HEK293T (cell line): ENCODE measurements around the gene PAM.

Source experiments
- CTCF ChIA-PET: fragments of 350-600 bp; formaldehyde crosslinking; extraction: SDS; loops from one replicate; lab custom pipeline; 2021; ENCODE audit warnings: antibody characterized with exemption, inconsistent platforms; lab: Yijun Ruan, JAX
- POLR2A ChIA-PET: fragments of 350-600 bp; formaldehyde crosslinking; extraction: SDS; loops from one replicate; lab custom pipeline; 2020; ENCODE audit warnings: antibody characterized with exemption, inconsistent platforms; lab: Yijun Ruan, JAX
- DNase-seq: peaks from one replicate; pipeline ENCODE4 v3.0.0; 2012; ENCODE audit warnings: mixed read lengths; ENCODE audit errors: extremely low spot score
- ARNT ChIP-seq: fragments of 450-650 bp; IDR thresholded peaks from 2 replicates; pipeline ENCODE4 v1.6.1; 2017; ENCODE audit warnings: mild to moderate bottlenecking
- BHLHE40 ChIP-seq: fragments of 450-650 bp; IDR thresholded peaks from 2 replicates; pipeline ENCODE4 v1.6.1; 2016; ENCODE audit warnings: mild to moderate bottlenecking, moderate library complexity, borderline replicate concordance
- CTBP1 ChIP-seq: fragments of 450-650 bp; IDR thresholded peaks from 2 replicates; pipeline ENCODE4 v1.6.1; 2016; ENCODE audit warnings: borderline replicate concordance
- ELF4 ChIP-seq: fragments of 450-650 bp; IDR thresholded peaks from 2 replicates; pipeline ENCODE4 v1.6.1; 2017; ENCODE audit warnings: antibody characterized with exemption
- FOXA1 ChIP-seq: fragments of 450-650 bp; IDR thresholded peaks from 2 replicates; pipeline ENCODE4 v1.6.1; 2016; ENCODE audit warnings: mild to moderate bottlenecking
- FOXK2 ChIP-seq: fragments of 450-650 bp; IDR thresholded peaks from 2 replicates; pipeline ENCODE4 v1.6.1; 2016; ENCODE audit warnings: mild to moderate bottlenecking
- FOXM1 ChIP-seq: fragments of 450-650 bp; IDR thresholded peaks from 2 replicates; pipeline ENCODE4 v1.6.1; 2017; ENCODE audit warnings: mild to moderate bottlenecking, borderline replicate concordance
- HDGF ChIP-seq: fragments of 450-650 bp; IDR thresholded peaks from 2 replicates; pipeline ENCODE4 v1.6.1; 2017; ENCODE audit warnings: antibody characterized with exemption, borderline replicate concordance
- L3MBTL2 ChIP-seq: fragments of 450-650 bp; conservative IDR thresholded peaks from 2 replicates; pipeline ENCODE4 v1.6.1; 2016; ENCODE audit warnings: mild to moderate bottlenecking
- LEF1 ChIP-seq: fragments of 450-650 bp; IDR thresholded peaks from 2 replicates; pipeline ENCODE4 v1.6.1; 2017; ENCODE audit warnings: mild to moderate bottlenecking, borderline replicate concordance
- NFRKB ChIP-seq: fragments of 450-650 bp; IDR thresholded peaks from 2 replicates; pipeline ENCODE4 v1.6.1; 2016; ENCODE audit warnings: mild to moderate bottlenecking, moderate library complexity
- PKNOX1 ChIP-seq: fragments of 450-650 bp; IDR thresholded peaks from 2 replicates; pipeline ENCODE4 v1.6.1; 2016
- SP1 ChIP-seq: fragments of 450-650 bp; IDR thresholded peaks from 2 replicates; pipeline ENCODE4 v1.6.1; 2017
- SUZ12 ChIP-seq: fragments of 450-650 bp; IDR thresholded peaks from 2 replicates; pipeline ENCODE4 v1.6.1; 2016; ENCODE audit warnings: mild to moderate bottlenecking
- TARDBP ChIP-seq: fragments of 450-650 bp; IDR thresholded peaks from 2 replicates; pipeline ENCODE4 v1.6.1; 2016
- ZNF384 ChIP-seq: fragments of 450-650 bp; IDR thresholded peaks from 2 replicates; pipeline ENCODE4 v1.6.1; 2016

The PAM gene

GRCh38 chr5:102955488-102955887, 200.4 kb downstream of the PAM start:
- CTCF ChIA-PET, result no interaction called here
- TF ChIP-seq PKNOX1 (0 out of 2 replicates have a peak, but pooled peaks have one; percentile 27), L3MBTL2 (no peak)
- POLR2A ChIA-PET, result no interaction called here
- no peak for DNase-seq

DNA sequence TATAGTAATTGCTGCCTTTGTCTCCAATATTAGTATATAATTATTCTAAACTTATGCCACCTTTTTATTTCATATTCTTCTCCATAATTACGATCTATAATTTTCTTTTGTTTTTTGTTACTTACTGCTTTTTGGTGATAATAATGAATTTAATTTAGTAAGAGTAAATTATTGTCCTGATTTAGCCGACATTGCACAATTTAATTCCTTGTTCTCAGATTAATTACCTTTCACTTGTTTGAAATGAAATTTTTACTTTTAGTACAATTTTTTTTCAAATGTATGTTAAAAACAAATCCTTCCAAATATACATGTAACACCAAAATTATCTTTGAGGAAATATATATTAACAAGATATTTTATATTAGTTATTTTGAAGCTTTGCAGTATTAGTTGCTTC, 201.5 kb downstream of the PAM start:
- CTCF ChIA-PET, result interaction anchor here (0.6 kb wide), 1 partner anchor 203 kb away, joined by 4 read pairs; no protein-coding TSS in a partner anchor
- TF ChIP-seq PKNOX1, result no peak
- no peak for TF ChIP-seq FOXA1
- TF ChIP-seq BHLHE40, result no peak
- no peak for TF ChIP-seq TARDBP
- TF ChIP-seq LEF1, result no peak
- TF ChIP-seq ZNF384, result no peak
- no peak for TF ChIP-seq HDGF
- TF ChIP-seq NFRKB, result no peak
- no peak for TF ChIP-seq ELF4
- no peak for TF ChIP-seq FOXK2
- TF ChIP-seq ARNT, result no peak
- no peak for TF ChIP-seq SP1
- TF ChIP-seq CTBP1, result no peak
- no peak for DNase-seq
- POLR2A ChIA-PET, result no interaction called here

GRCh38 chr5:102957141-102957540, 202.0 kb downstream of the PAM start:
- POLR2A ChIA-PET, result no interaction called here
- no peak for TF ChIP-seq FOXK2
- TF ChIP-seq FOXM1, result no peak
- no peak for TF ChIP-seq ELF4
- no peak for DNase-seq
- CTCF ChIA-PET, result no interaction called here

GRCh38 chr5:102958481-102959011, 203.4 kb downstream of the PAM start:
- DNase-seq, result no peak
- POLR2A ChIA-PET, result no interaction called here
- TF ChIP-seq SP1 (no peak), PKNOX1 (peak; percentile 1; the same call in 1 of the 2 replicates), ELF4 (no peak)
- CTCF ChIA-PET, result no interaction called here

GRCh38 chr5:102959055-102959454, 203.9 kb downstream of the PAM start:
- TF ChIP-seq FOXM1 (no peak), SUZ12 (no peak), ARNT (no peak), NFRKB (no peak), SP1 (no peak), FOXK2 (no peak), CTBP1 (no peak), ZNF384 (no peak), ELF4 (no peak), LEF1 (no peak), L3MBTL2 (no peak), FOXA1 (no peak), PKNOX1 (no peak), HDGF (no peak), BHLHE40 (no peak)
- POLR2A ChIA-PET, result no interaction called here
- CTCF ChIA-PET, result no interaction called here
- no peak for DNase-seq

GRCh38 chr5:102961671-102962070, 206.6 kb downstream of the PAM start:
- no peak for DNase-seq
- POLR2A ChIA-PET, result no interaction called here
- CTCF ChIA-PET, result no interaction called here
- TF ChIP-seq PKNOX1 (no peak), LEF1 (no peak), TARDBP (no peak), FOXK2 (no peak), BHLHE40 (no peak), CTBP1 (no peak)
